Muscle of back (tissue), 11 donors: ENCODE results near the gene SYCP2. TPM values are rescaled to one million over a fixed set of nuclear protein-coding genes. Genes with fewer than 3 reads are reported as not detected.

Source experiments
- DNase-seq, 3 donors: peaks; one replicate each; pipeline versions ENCODE4 v3.0.0 to v3.0.0-alpha.2; 2013
- polyA plus RNA-seq, 10 donors: library from polyadenylated mRNA; unstranded; fragments of 120-200 nt; gene quantifications; one replicate each; pipeline ENCODE4 v1.2.1, GENCODE V29; 2013; ENCODE audit not compliant: insufficient read length in 10 of 10

The SYCP2 gene
- polyA plus RNA-seq, 10 donors = 1.5 to 7.2 (median 3.5) TPM

DNA sequence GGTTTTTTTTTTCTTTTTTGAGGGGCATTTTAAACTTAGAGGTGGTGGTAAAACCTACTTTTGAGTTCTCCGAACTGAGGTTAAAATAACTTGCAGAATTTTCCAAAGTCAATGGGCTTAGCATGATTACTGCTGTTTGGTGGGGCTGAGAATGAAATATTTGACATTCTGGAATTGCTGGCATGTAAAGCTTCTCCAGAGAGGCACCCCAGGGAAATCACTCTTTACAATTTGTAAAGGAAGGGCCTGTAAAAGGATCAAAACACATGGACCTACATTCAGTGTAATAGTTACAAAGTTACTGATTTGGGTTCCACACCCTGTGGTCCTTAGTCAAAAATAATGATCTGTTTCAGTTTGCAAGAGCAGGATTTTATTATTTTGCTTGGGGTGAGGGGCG is 12.3 kb upstream of the SYCP2 start:
- DNase-seq = peak in 1 of 3 donors; percentile 27

DNA sequence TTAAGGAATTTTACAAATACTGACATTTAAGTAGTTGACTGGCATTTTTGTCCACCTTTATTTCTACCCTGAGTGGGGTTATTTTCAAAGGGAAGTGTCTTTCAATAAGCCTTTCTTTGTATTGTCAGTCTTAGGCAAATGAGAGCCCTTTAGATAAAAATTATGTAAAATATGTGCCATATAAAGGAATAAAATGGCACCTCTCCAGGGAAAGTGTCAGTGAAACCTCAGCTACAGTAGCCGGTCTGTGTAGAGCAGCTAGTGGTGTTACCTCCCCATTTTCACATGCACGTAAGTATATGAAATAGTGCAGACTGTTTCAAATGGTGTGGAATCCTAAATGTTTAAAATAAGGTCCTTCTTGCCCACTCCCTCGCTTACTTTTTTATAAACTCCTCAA is 11.7 kb upstream of the SYCP2 start:
- no peak for DNase-seq

DNA sequence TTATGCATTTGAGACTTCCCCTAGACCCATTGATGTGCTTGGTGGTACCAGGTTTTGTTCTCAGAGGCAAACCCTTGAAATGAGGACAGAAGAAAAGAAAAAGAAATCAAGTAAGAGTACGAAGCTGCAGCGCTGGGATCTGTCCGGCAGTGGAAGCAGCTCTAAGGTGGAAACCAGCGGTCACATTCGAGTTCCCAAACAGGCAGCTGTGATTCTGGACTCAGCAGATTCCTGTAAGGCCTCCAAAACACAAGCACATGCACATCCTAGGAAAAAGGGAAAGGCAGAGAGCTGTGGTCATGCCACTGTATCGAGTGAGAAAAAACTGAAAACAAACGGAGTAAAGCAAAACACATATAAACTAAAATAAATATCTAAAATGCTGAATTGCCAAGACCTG is 11.3 kb upstream of the SYCP2 start:
- peak in 1 of 3 donors; percentile 40 for DNase-seq

DNA sequence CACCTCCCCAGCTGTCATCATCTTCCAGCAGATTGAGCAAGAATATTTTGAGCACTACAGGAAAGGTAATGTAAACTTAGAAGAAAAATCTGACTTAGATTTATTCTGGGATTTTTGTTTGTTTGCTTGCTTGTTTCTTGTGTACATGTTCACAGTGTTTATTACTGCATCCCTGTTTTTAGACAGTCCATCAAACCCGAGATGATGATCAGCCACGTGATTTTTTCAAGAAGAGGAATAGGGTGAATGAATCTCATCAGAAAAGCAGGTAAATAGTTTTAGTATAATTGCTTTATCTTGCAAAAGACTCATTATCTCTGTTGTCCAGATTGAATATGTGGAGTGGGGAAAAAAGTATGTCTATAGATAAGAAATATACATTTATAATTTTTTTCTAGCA is 8.8 kb upstream of the SYCP2 start:
- DNase-seq = no peak

DNA sequence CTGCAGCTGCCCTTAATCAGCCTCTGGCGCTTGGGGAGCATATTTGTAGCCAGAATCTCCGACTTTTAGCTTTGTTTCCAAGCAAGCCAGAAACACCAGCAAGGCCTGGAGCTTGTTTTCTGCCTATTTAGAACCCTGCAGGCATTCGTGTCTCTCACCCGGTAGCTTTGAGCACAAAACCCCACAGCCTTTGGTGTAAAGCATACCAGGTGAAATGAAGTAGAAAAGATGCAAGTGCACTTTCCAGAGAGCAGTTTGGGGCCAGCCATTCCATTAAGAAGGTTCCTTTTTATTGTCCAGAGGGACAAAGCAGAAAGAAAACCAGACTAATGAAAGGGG is 7.5 kb upstream of the SYCP2 start:
- no peak for DNase-seq

DNA sequence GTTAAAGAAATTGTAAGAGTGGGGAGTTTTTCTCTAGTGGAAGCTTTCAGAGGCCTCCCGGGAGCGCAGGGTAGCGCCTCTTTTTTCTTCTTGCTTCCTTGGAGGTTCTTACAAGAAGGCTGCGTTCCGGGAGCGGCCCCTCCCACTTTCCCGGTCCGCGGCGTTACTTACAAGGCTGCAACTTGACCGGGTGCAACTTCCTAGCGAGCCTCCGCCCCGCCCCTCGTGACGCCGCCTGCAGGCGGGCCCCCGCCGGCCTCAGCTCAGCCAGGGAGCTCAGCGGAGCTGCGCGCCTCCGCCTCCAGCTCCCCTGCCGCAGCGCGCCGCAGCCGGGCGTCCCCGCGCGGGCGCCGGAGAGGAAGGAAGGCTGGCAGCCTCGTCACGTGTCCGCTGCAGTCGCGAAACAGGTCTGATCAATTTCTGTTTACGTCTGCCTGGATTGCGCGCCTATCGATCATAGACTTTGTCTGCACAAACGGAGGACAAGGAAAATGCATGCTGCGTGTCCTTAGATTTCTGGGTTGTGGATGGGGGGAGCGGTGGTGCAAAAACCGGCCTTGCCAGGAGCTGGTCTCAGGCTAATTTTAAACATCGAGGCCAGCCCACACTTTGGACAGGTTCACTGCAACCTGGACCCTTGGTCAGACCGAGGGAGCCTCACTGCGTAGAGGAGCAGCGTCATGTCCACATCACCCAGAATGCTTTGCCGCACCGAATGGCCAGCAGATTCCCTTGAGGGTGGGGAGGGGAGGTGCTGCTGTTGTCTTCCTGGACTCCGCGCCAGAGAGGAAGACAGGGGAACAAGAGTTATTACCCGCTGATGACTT is 6.9 kb upstream of the SYCP2 start, which contains the start of the genes FAM217B and PPP1R3D:
FAM217B (plus strand) TSS at position 261 of the 827 bp plus-strand sequence. CDS start 3,555 bp downstream, outside the sequence.
PPP1R3D (minus strand) TSS at position 177 of the 827 bp plus-strand sequence. CDS start 374 bp downstream, outside the sequence.
- DNase-seq = peak; percentile 96 to 99 (median 97)

DNA sequence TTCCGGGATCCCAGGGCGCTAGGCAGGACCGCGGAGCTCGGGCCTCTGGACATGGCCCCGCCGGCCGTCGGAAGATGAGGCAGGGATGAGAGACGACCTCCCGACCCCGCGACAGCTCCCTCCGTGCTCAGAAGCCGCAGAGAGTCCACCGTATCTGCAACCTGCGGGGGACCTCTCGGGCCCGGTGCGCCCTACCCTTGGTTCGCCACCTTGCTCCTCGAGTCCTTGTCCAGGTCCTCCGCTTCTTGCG is 6.4 kb upstream of the SYCP2 start:
- DNase-seq = no peak

DNA sequence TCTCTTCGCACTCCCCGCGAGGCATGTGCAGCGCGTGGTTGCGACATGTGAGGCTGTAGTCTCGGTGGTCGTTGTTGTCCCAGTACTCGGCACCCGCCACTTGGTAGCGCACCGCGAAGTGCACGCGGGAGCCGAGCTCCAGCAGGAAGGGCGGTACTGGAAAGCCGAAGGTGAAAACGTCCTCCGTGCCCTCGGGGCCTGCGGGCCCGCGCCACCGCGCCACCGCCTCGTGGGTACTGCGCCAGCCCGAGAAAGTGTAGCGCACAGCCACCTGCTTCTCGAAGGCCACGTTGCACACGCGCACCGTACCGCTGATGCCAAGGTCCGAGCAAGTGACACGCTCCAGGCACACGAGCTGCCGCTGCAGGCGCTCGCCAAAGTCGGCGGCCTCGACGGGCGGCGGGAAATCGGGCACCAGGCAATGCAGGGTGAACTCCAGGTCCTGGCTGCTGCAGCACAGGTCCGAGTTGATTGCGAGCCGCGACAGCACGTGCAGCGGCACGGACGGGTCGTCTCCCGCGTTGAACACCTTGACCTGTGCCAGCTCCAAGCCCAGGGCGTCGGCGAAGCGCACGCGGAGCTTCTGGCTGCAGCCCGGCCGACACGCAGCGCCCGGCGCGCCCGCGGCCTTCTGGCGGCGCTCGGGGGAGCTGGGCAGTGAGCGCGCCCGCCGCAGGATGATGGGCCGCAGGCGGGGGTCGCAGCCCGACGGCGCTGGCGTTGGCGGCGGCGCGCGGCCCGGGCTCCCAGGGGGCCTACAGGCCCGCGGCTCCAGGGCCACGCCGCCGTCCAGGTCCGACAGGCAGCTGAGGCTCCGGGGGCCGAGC is 5.8 kb upstream of the SYCP2 start:
- peak in 1 of 3 donors; percentile 49 for DNase-seq

DNA sequence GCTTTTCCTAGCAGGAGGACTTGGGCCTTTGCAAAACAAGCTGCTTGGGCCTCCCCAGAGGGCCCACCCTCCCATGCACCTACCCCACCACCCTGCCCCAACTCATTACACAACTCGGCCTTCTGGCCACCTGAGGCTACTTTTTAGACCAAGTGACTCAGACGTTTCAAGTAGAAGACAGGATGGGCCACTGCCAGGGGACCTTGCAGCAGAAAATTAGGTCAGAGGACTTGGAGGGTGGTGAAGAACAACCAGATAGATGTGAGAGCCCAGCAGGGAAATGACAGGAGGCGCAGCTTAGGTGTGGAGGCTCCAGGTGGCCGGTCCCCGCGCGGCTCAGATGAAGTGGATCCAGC is 5.2 kb upstream of the SYCP2 start:
- peak in 1 of 3 donors; percentile 33 for DNase-seq

DNA sequence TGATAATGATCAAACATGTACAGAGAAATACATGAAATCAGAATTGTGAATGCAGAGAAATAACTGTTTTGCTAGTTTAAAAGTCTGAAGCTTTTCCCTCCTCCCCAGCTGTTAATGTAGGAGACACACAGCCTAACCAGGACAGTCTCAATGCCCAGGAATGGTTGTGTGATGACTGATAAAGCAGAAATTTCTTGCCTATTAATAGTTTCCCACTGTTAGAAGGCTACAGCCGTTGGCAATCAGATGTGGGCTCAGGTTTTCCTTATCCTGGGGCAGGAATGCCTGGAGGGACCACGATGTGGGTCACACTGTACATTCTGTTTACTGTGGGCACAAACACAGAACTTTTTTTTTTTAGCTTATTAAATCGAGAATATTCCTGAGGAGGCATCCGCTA is 4.8 kb upstream of the SYCP2 start:
- DNase-seq = peak in 1 of 3 donors; percentile 33

DNA sequence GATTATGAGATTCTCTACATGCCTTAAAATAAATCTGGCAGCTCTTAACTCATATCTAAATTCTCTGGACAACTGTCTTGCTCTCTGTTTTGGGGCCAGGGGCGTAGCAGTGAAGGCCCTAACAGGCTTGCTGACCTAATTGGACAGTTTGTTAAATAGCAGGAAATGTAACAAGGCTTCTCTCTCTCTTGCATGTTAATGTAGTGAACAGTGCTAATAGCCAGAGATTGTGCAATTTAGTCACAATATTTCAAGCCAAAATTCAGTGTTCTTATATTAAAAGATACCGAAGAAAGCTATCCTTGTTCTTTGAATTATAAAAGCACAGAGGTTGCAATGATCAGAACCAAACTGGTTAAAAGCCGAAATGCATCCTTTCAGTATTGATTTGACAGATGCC is 3.7 kb upstream of the SYCP2 start:
- no peak for DNase-seq

DNA sequence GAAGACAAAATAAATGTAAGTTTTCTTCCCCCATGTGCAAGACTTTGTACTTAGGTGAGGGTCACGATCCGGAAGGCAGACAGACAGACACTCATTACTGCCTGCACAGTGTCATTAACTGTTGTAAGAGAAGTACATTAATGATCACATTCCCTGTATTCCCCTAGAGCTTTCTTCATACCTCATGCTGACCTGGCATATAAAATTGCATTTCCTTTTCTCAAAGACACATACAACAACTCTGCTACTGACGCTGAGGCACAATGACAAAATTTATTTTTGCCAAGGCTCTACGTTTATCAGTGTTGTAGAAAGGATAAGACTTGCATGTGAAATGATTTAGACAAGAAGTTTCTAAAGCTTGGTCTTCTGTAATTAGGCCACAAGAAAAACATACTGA is 3.0 kb upstream of the SYCP2 start:
- DNase-seq = no peak

DNA sequence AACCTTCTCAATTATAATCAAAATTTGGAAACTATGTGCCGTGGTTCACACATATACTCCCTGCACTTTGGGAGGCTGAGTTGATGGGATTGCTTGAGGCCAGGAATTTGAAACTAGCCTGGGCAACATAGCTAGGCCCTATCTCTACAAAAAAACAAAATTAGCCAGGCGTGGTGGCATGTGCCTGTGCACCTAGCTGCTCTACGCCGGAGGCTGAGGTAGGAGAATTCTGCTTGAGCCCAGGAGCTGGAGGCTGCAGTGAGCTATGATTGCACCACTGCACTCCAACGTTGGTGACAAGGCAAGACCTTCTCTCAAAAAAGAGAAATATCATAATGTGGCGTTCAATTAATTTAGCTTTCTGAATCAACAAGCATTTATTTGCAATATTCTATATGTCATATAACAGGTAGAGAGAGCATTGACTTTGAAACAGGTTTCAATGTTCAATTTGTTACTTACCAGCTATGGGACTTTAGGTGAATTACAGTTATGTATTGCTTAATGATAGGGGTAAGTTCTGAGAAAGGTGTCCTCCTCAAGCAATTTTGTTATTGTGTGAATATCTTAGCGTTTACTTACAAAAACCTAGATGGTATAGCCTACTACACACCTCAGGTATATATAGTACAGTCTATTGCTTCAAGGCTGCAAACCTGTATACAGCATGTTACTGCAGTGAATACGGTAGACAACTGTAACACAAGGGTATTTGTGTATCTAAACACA is 2.2 kb upstream of the SYCP2 start:
- no peak for DNase-seq

DNA sequence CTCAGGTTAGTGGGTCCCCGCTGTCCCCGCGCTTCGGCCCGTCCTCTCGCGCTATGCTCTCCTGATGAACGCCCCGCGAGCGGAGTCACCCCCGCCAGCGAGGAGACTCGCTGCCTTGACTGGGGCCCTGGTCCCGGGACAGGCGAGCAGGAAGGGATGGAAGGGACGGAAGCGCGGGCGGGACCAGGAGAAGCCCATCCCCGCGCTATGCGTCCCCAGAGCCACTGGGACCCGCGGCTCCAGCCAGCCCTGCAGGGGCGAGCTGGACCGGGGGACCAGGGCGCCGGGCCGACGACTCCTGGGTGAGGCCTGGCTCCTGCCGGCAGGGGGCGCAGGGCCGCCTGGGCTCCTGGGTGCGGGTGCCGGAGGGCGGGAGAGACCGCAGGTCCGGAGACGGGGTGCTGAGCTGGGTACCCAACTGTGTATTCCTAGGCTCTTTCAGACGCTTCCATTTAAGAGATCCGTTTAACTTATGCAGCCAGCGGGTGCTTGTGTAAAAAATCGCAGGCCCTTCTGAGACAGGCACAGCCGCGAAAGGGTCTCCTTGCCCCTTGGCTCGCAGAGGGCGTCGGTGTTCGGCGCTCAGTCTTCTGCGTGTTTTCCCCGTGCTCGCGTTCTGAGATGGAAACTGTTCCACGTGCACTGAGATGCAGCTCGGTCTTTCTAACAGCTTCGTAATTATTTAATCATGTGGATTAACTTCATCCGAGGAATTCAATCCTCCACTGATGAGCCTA is 580 bp upstream of the SYCP2 start:
- peak; percentile 60 to 92 (median 73) for DNase-seq

DNA sequence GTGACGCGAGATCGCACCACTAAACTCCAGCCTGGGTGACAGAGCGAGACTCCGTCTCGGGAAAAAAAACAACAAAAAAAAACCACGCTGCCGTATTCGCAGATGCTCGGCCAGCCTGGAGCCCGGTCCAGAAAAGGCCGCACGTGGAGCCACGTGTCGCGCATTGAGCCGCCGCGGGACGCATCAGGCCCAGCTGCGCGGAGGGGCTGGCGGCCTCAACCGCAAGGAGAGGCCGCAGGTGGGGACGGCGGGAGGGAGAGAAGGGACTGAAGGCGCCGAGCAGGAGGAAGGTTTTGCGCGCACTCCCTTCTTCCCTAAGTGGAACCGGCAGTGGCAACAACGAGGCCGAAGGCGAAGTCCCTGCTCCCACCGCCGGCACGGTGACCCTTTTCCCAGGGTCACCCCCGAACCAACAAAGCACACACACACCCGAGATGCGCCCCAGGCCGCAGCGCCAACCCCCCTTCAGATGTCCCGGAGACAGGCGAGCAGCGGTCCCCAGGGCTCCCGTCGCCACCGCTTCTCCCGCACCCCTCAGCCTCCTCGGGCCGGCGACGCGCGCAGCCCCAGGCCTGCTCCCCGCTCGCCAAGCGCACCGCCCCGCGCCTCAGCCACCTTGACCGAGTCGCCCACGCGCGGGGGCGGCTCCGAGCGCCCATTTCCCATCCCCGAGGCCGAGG is 681 bp downstream of the SYCP2 start:
- no peak for DNase-seq

DNA sequence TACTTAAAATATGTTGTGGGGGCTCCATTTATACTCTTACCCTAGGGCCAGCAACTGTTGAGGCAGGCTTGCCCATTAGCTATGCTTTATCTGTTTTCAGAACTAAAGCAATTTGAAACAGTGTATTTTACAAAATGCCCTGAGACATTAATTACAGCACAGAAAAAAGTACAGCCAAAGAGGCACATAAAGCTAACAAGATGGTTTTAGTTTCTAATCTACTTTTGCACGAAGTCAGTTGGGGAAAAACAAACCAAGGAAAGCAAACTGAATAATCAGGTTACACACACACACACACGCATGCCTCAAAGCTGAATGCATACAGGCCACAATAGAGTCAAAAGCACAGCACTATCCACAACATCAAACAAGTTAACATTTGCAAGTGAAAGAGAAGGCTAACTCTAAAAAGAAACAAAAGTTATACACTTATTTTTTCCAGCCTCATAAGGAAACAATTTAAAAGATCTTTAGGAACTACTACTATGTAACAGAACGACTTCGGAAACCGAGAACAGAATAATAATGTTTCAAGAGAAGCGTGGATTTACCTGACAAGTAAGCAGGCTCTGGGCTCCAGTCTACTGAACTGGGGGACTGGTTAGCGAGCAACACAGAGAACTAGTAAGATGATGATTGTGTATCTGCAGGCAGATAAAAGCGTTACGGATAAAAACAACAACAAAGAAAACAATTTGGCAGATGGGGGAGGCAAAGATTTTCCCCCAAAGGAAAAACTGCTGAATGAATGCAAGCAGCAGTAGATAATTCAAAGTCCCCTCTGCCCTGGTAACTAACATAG is 1.7 kb downstream of the SYCP2 start:
- no peak for DNase-seq

DNA sequence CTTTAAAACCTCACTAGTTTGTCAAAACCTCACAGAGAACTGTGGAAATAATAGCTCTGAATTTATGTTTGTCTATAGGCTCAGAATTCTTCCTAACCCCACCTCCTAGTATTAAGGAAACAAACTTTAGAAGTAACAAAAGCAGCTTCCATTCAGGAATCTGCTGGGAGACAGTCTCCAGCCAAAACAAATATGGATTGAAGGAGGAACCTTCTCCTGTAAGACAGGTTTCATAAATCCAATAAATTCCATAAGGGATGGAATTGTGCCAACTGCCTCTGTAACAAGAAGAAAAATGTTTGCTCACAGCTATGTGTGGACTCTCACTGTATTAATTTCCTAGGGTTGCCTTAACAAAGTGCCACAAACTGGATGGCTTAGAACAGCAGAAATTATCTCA is 7.5 kb downstream of the SYCP2 start:
- DNase-seq = no peak

DNA sequence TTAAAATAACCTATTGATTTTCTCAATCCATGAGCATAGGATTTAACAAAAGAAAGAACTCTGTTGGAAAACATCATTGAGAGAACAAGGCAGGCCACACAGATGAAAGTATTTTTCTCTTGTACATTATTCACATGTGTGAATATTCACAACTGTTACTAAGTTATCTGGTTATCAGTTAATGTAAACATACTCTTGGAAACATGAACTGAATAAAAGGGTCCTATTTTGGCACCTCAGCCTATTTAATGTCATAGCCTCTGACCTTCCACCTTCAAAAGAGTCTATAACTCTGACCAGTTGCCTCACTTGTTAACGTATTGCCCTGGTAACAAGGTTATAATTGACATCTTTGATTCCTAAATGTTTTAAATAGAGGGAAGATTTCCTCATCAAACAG is 8.1 kb downstream of the SYCP2 start:
- no peak for DNase-seq

DNA sequence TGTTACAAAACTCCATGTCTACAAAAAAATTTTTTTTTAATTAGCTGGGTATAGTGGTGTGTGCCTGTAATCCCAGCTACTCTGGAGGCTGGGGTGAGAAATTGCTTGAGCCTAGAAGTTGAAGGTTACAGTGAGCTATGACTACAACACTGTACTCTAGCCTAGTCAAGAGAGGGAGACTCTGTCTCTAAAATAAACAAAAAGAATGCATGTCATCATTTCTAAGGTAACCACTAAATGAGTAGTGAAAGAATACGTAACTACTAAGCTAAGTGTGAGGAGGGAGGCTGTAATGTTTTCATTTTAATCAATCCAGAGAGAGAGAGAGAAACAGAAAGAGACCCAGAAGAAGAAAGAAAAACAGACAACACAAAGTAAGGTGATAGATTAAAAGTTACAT is 9.9 kb downstream of the SYCP2 start:
- no peak for DNase-seq

DNA sequence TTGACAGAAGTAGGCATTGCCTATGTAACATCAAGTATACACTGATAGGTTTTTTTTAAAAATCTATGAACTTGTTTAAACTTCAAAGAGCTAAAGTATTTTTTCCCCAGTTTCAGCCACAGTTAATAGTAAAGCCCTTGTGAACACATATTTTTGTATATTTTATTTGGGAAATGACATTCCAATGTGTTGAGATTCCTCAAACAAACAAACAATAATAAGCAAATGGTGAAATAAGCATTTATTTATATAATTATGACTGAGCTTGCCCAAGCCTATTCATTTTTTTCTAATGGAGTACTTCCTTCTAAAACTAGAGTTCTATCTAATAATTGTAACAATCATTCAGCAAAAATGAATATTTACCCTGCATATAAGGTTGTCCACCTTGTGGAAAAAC is 12.5 kb downstream of the SYCP2 start:
- DNase-seq = no peak
